GM19452 (cell line): ENCODE measurements around the gene MEF2A.
"Not testable (repeated sequence)": the region's sequence is repeated elsewhere in the genome, so short reads cannot be mapped to it uniquely, and the experiment has no call there.

Source experiments
- ATAC-seq: cut with Tn5 transposase; IDR thresholded peaks from one replicate; pipeline ENCODE4 v1.9.1; 2021; ENCODE audit not compliant: unreplicated experiment

The MEF2A gene

GRCh38 chr15:99644913-99645542, 79.2 kb downstream of the MEF2A start:
- no peak for ATAC-seq

GRCh38 chr15:99645543-99645935, 79.8 kb downstream of the MEF2A start:
- no peak for ATAC-seq

- ATAC-seq: no peak
Observed at GRCh38 chr15:99645951-99646350, 80.2 kb downstream of the MEF2A start.

GRCh38 chr15:99651023-99651807, 85.4 kb downstream of the MEF2A start:
- no peak for ATAC-seq

- ATAC-seq: no peak
Observed at GRCh38 chr15:99656205-99656604, 90.4 kb downstream of the MEF2A start.

GRCh38 chr15:99657996-99658395, 92.2 kb downstream of the MEF2A start:
- ATAC-seq: no peak

- no peak for ATAC-seq
Observed at GRCh38 chr15:99662903-99663302, 97.1 kb downstream of the MEF2A start.

GRCh38 chr15:99666073-99666472, 100.3 kb downstream of the MEF2A start:
- not testable (repeated sequence) for ATAC-seq

GRCh38 chr15:99668533-99669182, 102.9 kb downstream of the MEF2A start:
- ATAC-seq: no peak

- no peak for ATAC-seq
Observed at GRCh38 chr15:99669250-99669649, 103.5 kb downstream of the MEF2A start.

GRCh38 chr15:99671926-99672635, 106.3 kb downstream of the MEF2A start:
- ATAC-seq: no peak

- no peak for ATAC-seq
Observed at GRCh38 chr15:99673111-99673510, 107.3 kb downstream of the MEF2A start.

GRCh38 chr15:99674279-99674678, 108.5 kb downstream of the MEF2A start:
- ATAC-seq: no peak

GRCh38 chr15:99677540-99678134, 111.9 kb downstream of the MEF2A start:
- peak; percentile 71 for ATAC-seq

GRCh38 chr15:99680276-99680675, 114.5 kb downstream of the MEF2A start:
- ATAC-seq: no peak

GRCh38 chr15:99681990-99682389, 116.2 kb downstream of the MEF2A start:
- ATAC-seq: no peak

- ATAC-seq: no peak
Observed at GRCh38 chr15:99682455-99682854, 116.7 kb downstream of the MEF2A start.

GRCh38 chr15:99683000-99683670, 117.4 kb downstream of the MEF2A start:
- ATAC-seq: no peak

- ATAC-seq: no peak
Observed at GRCh38 chr15:99686290-99686689, 120.5 kb downstream of the MEF2A start.

GRCh38 chr15:99692825-99693224, 127.0 kb downstream of the MEF2A start:
- no peak for ATAC-seq
